K562 (cell line): ENCODE data around the gene UPK3BL1. TPM values are rescaled to one million over a fixed set of nuclear protein-coding genes. Genes with fewer than 3 reads are reported as not detected.
A peak's percentile ranks its signal among the peaks of the same experiment; 100 is the strongest.
"Not testable (repeated sequence)": the region's sequence is repeated elsewhere in the genome, so short reads cannot be mapped to it uniquely, and the experiment has no call there.

Experiments used
- ATAC-seq: fragments of 200-7000 bp; cut with Tn5 transposase; 3 replicates; pipeline ENCODE4 v1.9.1; 2020; ENCODE audit warnings: moderate library complexity
- BruUV-seq: library from RNA; stranded (reverse); fragments of 400-500 nt; replicated peaks from 2 replicates; lab custom pipeline; 2021; lab: Mats Ljungman, UMichigan
- CTCF ChIA-PET: fragments of 300-600 bp; formaldehyde crosslinking; extraction: SDS; loops from one replicate; lab custom pipeline; 2021; ENCODE audit warnings: low intra/inter-chr PET ratio; lab: Yijun Ruan, JAX
- POLR2A ChIA-PET: fragments of 300-600, 350-650 bp; sonication (Branson Sonifier 250); formaldehyde crosslinking; extraction: SDS; loops from one replicate; lab custom pipeline; 2021; ENCODE audit warnings: antibody characterized with exemption, inconsistent platforms; lab: Yijun Ruan, JAX
- DNase-seq, 4 experiments: peaks; one replicate each; pipeline versions ENCODE4 v3.0.0 to v3.0.0-alpha.2; 2011 to 2018; ENCODE audit warnings: low spot score in 3 of 4, mixed read lengths in 3 of 4; ENCODE audit errors: extremely low read depth in 1 of 4
- FAIRE-seq: peaks from 2 replicates; lab custom pipeline; 2011; peaks lifted over from hg19 to GRCh38; lab: Jason Lieb, UNC
- H2AFZ ChIP-seq: 2 replicates; pipeline ENCODE4 v1.6.0; 2011; ENCODE audit warnings: low read depth, low read length, control low read depth, inconsistent platforms
- H3K27ac ChIP-seq: fragments of 200-600 bp; 3 replicates; pipeline ENCODE4 v1.8.0; 2011; ENCODE audit warnings: low read depth, mild to moderate bottlenecking, control low read depth, inconsistent platforms, low read length, moderate library complexity, mixed read lengths; ENCODE audit errors: extremely low read depth
- H3K27me3 ChIP-seq, 2 experiments: fragments of 300-600 bp in 1 of 2; 2 replicates in 1 of 2; 3 replicates in 1 of 2; pipeline versions ENCODE4 v1.6.0 to v1.8.0; 2011; ENCODE audit warnings: inconsistent platforms in 2 of 2, low read length in 2 of 2, mild to moderate bottlenecking in 1 of 2, mixed read lengths in 1 of 2, moderate library complexity in 1 of 2; ENCODE audit not compliant: control insufficient read depth in 2 of 2, insufficient read depth in 2 of 2
- H3K36me3 ChIP-seq: fragments of 300-600 bp; 3 replicates; pipeline ENCODE4 v1.8.0; 2011; ENCODE audit warnings: mild to moderate bottlenecking, low read length, inconsistent platforms; ENCODE audit not compliant: control insufficient read depth, insufficient read depth
- H3K4me1 ChIP-seq, 2 experiments: fragments of 200-600 bp in 1 of 2; replicated peaks in 1 of 2; 2 replicates in 1 of 2; 3 replicates in 1 of 2; pipeline versions ENCODE4 v1.5.1 to v1.8.0; 2011; ENCODE audit warnings: inconsistent platforms in 2 of 2, low read length in 2 of 2, mild to moderate bottlenecking in 1 of 2, mixed read lengths in 1 of 2, moderate library complexity in 1 of 2; ENCODE audit not compliant: control insufficient read depth in 2 of 2, insufficient read depth in 2 of 2
- H3K4me2 ChIP-seq: 2 replicates; pipeline ENCODE4 v1.6.1; 2011; ENCODE audit warnings: low read length, control low read depth, inconsistent platforms, mixed read lengths; ENCODE audit not compliant: insufficient read depth
- H3K4me3 ChIP-seq: fragments of 200-600 bp; sonication (generic), shearing (Covaris generic); 2 replicates; pipeline ENCODE4 v1.5.1; 2016; ENCODE audit warnings: control low read depth, inconsistent platforms
- H3K79me2 ChIP-seq: fragments of 200-600 bp; 3 replicates; pipeline ENCODE4 v1.8.0; 2011; ENCODE audit warnings: low read length, inconsistent platforms; ENCODE audit not compliant: control insufficient read depth, insufficient read depth
- H3K9ac ChIP-seq, 2 experiments: 2 replicates each; pipeline versions ENCODE4 v1.6.0 to v1.6.1; 2011; ENCODE audit warnings: low read depth in 2 of 2, low read length in 2 of 2, control low read depth in 1 of 2, inconsistent platforms in 1 of 2, mild to moderate bottlenecking in 1 of 2, mixed read lengths in 1 of 2; ENCODE audit not compliant: insufficient read depth in 1 of 2
- H3K9me1 ChIP-seq: one replicate; pipeline ENCODE4 v1.6.0; 2011; ENCODE audit warnings: inconsistent platforms, mild to moderate bottlenecking, low read length, moderate library complexity; ENCODE audit not compliant: control insufficient read depth, insufficient read depth
- H3K9me3 ChIP-seq: replicated peaks from 2 replicates; pipeline ENCODE4 v1.5.1; 2011; ENCODE audit warnings: low read depth, low read length, inconsistent platforms; ENCODE audit not compliant: control insufficient read depth, insufficient read depth
- H4K20me1 ChIP-seq: replicated peaks from 2 replicates; pipeline ENCODE4 v1.6.1; 2011; ENCODE audit warnings: low read length, inconsistent platforms, mixed read lengths; ENCODE audit not compliant: control insufficient read depth, insufficient read depth
- EP400 ChIP-seq: fragments of 450-650 bp; IDR thresholded peaks from 2 replicates; pipeline ENCODE4 v1.6.1; 2017; ENCODE audit warnings: antibody characterized with exemption, mild to moderate bottlenecking, moderate library complexity
- MNT ChIP-seq, 2 experiments: fragments of 450-650 bp; conservative IDR thresholded peaks; 2 replicates each; pipeline ENCODE4 v1.6.1; 2017; ENCODE audit warnings: mild to moderate bottlenecking in 2 of 2, moderate library complexity in 2 of 2
- WGBS: fragments of 100-300 bp; shearing (Covaris generic); methylation state at CpG from one replicate; pipeline ENCODE4 v1.1.6; 2016; ENCODE audit warnings: low coverage, mixed read lengths; ENCODE audit not compliant: insufficient coverage; ENCODE audit errors: missing lambda C conversion rate; 5-methylcytosine and 5-hydroxymethylcytosine counted together
- in situ Hi-C: fragments of 300-500 bp; cut with MboI; formaldehyde crosslinking; loops from 4 replicates; pipeline ENCODE4 v1.15.0; 2018; ENCODE audit warnings: inconsistent platforms, mixed read lengths
- intact Hi-C: fragments of 100-400 bp; cut with micrococcal nuclease; formaldehyde crosslinking; loops from 2 replicates; pipeline ENCODE4 v1.14.2; 2022
- polyA plus RNA-seq, 8 experiments: library from polyadenylated mRNA; depleted of rRNA in 4 of 8; stranded (reverse) in 5 of 8; unstranded in 3 of 8; fragments of >200 nt; fragmentation: Nextera tagmentation in 2 of 8; fragmentation: Illumina TruSeq in 1 of 8; extraction: Ambion mirVana in 2 of 8; extraction: Trizol in 1 of 8; gene quantifications; 2 replicates each; pipeline versions ENCODE4 v1.2.1 to v1.2.3, GENCODE V29; 2011 to 2014; ENCODE audit warnings: inconsistent platforms in 1 of 8, missing spikeins in 1 of 8
- total RNA-seq, 7 experiments: library from RNA; depleted of rRNA in 6 of 7; stranded (reverse); fragments of >200 nt in 6 of 7; fragmentation: Illumina TruSeq in 2 of 7; extraction: Trizol in 2 of 7; gene quantifications; 2 replicates each; pipeline versions ENCODE4 v1.2.1 to v1.2.3, GENCODE V29; 2011 to 2021; ENCODE audit warnings: low replicate concordance in 1 of 7

UPK3BL1 gene
- total and polyA plus RNA-seq, 9 of the 15 experiments (the other 6 are each of a cell fraction or from before 2014, with no cell fraction given): 3.9 to 36.3 (median 15.6) TPM

GRCh38 chr7:102604431-102605145 lies 38.0 kb downstream of the UPK3BL1 start:
- in situ Hi-C loops, H3K4me1 ChIP-seq, H3K9ac ChIP-seq, FAIRE-seq, H3K4me3 ChIP-seq, CTCF ChIA-PET, H3K9me3 ChIP-seq, H3K27me3 ChIP-seq, POLR2A ChIA-PET, H3K4me2 ChIP-seq, H3K79me2 ChIP-seq, intact Hi-C loops, H3K27ac ChIP-seq, H3K9me1 ChIP-seq, H4K20me1 ChIP-seq, DNase-seq, H3K36me3 ChIP-seq, H2AFZ ChIP-seq: not testable (repeated sequence)
- peak; percentile 87 for ATAC-seq
- TSS peak; percentile 94 for BruUV-seq
- WGBS: no CpG with 5 or more reads among the region's 19 CpGs
- TF ChIP-seq EP400 (peak; percentile 25; the same call in 1 of the 2 replicates), MNT (conservative IDR thresholded peaks at IDR 0.05) (peak in 1 of 2 experiments; percentile 44; a peak in 2 of 4 replicates)

GRCh38 chr7:102602317-102602716 lies 40.3 kb downstream of the UPK3BL1 start:
- in situ Hi-C loops, H4K20me1 ChIP-seq, BruUV-seq, H3K4me2 ChIP-seq, FAIRE-seq, H3K27ac ChIP-seq, H3K9me1 ChIP-seq, POLR2A ChIA-PET, H3K36me3 ChIP-seq, intact Hi-C loops, H3K27me3 ChIP-seq, ATAC-seq, H2AFZ ChIP-seq, H3K9ac ChIP-seq, H3K4me3 ChIP-seq, H3K79me2 ChIP-seq, CTCF ChIA-PET, H3K4me1 ChIP-seq, H3K9me3 ChIP-seq, DNase-seq: not testable (repeated sequence)
- no CpG with 5 or more reads among the region's 12 CpGs for WGBS

- H3K27me3 ChIP-seq, POLR2A ChIA-PET, H3K9me3 ChIP-seq, H3K4me3 ChIP-seq, H3K27ac ChIP-seq, H3K4me2 ChIP-seq, intact Hi-C loops, H3K4me1 ChIP-seq, CTCF ChIA-PET, H3K79me2 ChIP-seq, H2AFZ ChIP-seq, H4K20me1 ChIP-seq, H3K9ac ChIP-seq, H3K9me1 ChIP-seq, in situ Hi-C loops, FAIRE-seq, DNase-seq, H3K36me3 ChIP-seq, ATAC-seq, BruUV-seq: not testable (repeated sequence)
- no CpG with 5 or more reads among the region's 9 CpGs for WGBS
Measured at GRCh38 chr7:102599699-102600098, 42.9 kb downstream of the UPK3BL1 start.
